ENCODE data around the gene TPRG1.

DNA sequence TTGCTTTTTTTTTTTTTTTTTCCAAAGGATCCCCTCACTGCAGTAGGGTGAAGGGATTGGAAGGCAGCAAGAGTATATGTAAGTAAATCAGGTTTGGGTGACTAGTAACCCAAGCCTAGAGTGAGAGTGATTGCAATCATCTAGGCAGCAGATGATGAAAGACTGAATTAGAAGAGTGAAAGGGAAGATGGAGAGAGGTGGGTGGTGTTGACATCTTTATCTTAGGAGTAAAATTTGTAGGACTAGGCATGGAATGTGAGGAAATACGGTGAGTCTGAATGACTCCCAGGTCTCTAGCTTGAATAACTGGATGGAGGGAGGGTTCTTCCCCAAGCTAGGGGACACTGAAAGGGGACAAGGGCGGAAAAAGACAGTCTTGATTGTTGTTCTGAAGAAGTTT lies 63.4 kb downstream of the TPRG1 start:
- TF ChIP-seq EP300 (IDR thresholded peaks at IDR 0.05) (no peak), POLR2A (IDR thresholded peaks at IDR 0.05) (no peak)
- TF ChIP-seq, protein P1, sequence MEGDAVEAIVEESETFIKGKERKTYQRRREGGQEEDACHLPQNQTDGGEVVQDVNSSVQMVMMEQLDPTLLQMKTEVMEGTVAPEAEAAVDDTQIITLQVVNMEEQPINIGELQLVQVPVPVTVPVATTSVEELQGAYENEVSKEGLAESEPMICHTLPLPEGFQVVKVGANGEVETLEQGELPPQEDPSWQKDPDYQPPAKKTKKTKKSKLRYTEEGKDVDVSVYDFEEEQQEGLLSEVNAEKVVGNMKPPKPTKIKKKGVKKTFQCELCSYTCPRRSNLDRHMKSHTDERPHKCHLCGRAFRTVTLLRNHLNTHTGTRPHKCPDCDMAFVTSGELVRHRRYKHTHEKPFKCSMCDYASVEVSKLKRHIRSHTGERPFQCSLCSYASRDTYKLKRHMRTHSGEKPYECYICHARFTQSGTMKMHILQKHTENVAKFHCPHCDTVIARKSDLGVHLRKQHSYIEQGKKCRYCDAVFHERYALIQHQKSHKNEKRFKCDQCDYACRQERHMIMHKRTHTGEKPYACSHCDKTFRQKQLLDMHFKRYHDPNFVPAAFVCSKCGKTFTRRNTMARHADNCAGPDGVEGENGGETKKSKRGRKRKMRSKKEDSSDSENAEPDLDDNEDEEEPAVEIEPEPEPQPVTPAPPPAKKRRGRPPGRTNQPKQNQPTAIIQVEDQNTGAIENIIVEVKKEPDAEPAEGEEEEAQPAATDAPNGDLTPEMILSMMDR (IDR thresholded peaks at IDR 0.05): no peak
